SU-DHL-6 (cell line): ENCODE results near the gene CNKSR3.

Experiments used
- EZH2phosphoT487 ChIP-seq: fragments of 200-600 bp; sonication (generic), shearing (Covaris generic); conservative IDR thresholded peaks from 2 replicates; pipeline ENCODE4 v1.6.1; 2018; ENCODE audit warnings: mild to moderate bottlenecking, antibody characterized with exemption, low read length, moderate library complexity, mixed read lengths
- TF ChIP-seq, protein P1 (sequence below): fragments of 200-600 bp; sonication (generic); IDR thresholded peaks from one replicate; pipeline ENCODE4 v1.5.1; 2017; ENCODE audit warnings: antibody characterized with exemption, mild to moderate bottlenecking, low read length, moderate library complexity; ENCODE audit not compliant: insufficient read depth, poor library complexity, severe bottlenecking

GRCh38 chr6:154535147-154535546, 24.7 kb upstream of the CNKSR3 start:
- TF ChIP-seq, protein P1, sequence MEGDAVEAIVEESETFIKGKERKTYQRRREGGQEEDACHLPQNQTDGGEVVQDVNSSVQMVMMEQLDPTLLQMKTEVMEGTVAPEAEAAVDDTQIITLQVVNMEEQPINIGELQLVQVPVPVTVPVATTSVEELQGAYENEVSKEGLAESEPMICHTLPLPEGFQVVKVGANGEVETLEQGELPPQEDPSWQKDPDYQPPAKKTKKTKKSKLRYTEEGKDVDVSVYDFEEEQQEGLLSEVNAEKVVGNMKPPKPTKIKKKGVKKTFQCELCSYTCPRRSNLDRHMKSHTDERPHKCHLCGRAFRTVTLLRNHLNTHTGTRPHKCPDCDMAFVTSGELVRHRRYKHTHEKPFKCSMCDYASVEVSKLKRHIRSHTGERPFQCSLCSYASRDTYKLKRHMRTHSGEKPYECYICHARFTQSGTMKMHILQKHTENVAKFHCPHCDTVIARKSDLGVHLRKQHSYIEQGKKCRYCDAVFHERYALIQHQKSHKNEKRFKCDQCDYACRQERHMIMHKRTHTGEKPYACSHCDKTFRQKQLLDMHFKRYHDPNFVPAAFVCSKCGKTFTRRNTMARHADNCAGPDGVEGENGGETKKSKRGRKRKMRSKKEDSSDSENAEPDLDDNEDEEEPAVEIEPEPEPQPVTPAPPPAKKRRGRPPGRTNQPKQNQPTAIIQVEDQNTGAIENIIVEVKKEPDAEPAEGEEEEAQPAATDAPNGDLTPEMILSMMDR: no peak
- TF ChIP-seq EZH2phosphoT487: no peak
